Calu3 (cell line): ENCODE data around the gene SLC1A7. TPM values are rescaled to one million over a fixed set of nuclear protein-coding genes. Genes with fewer than 3 reads are reported as not detected.
A peak's percentile ranks its signal among the peaks of the same experiment; 100 is the strongest.

ENCODE experiments used
- BruUV-seq: library from RNA; stranded (reverse); fragments of 400-500 nt; replicated peaks from 2 replicates; lab custom pipeline; 2021; lab: Mats Ljungman, UMichigan
- CTCF ChIA-PET: fragments of 300-600 bp; sonication (Branson Sonifier 250); formaldehyde crosslinking; loops from one replicate; lab custom pipeline; 2022; ENCODE audit warnings: antibody characterized with exemption; lab: Charles Lee
- DNase-seq: peaks from one replicate; pipeline ENCODE4 v3.0.0; 2022
- H3K27ac Mint-ChIP-seq: one replicate; pipeline ENCODE4 v1.8.0; 2022; ENCODE audit warnings: mixed read lengths; ENCODE audit not compliant: unreplicated experiment
- H3K27me3 Mint-ChIP-seq: one replicate; pipeline ENCODE4 v1.8.0; 2022; ENCODE audit warnings: mixed read lengths; ENCODE audit not compliant: unreplicated experiment
- H3K36me3 Mint-ChIP-seq: one replicate; pipeline ENCODE4 v1.8.0; 2022; ENCODE audit warnings: mild to moderate bottlenecking, moderate library complexity, mixed read lengths; ENCODE audit not compliant: insufficient read depth, unreplicated experiment
- H3K4me1 Mint-ChIP-seq: one replicate; pipeline ENCODE4 v1.8.0; 2022; ENCODE audit warnings: mild to moderate bottlenecking, low read depth, mixed read lengths; ENCODE audit not compliant: unreplicated experiment
- H3K4me3 Mint-ChIP-seq: one replicate; pipeline ENCODE4 v1.8.0; 2022; ENCODE audit warnings: mild to moderate bottlenecking, low read depth, moderate library complexity, mixed read lengths; ENCODE audit not compliant: unreplicated experiment
- H3K9me3 Mint-ChIP-seq: one replicate; pipeline ENCODE4 v1.8.0; 2022; ENCODE audit warnings: low read depth, mixed read lengths; ENCODE audit not compliant: unreplicated experiment
- CTCF ChIP-seq: fragments of 200-600 bp; IDR thresholded peaks from one replicate; pipeline ENCODE4 v1.8.0; 2022; ENCODE audit warnings: antibody characterized with exemption; ENCODE audit not compliant: unreplicated experiment
- intact Hi-C: fragments of 100-400 bp; cut with micrococcal nuclease; formaldehyde crosslinking; loops from one replicate; pipeline ENCODE4 v1.10.0; 2022; ENCODE audit not compliant: unreplicated experiment
- total RNA-seq: library from RNA; stranded (reverse); gene quantifications from 2 replicates; pipeline ENCODE4 v1.2.3, GENCODE V29; 2022

The SLC1A7 gene
- total RNA-seq, 1 experiment from 2014 or later, result not detected

GRCh38 chr1:53182716-53183094 is 40.3 kb upstream of the SLC1A7 start:
- Mint-ChIP-seq H3K36me3 (no peaks in the 10 kb centered on the region), H3K4me3 (no peak overlapping the region), H3K9me3 (no peaks in the 10 kb centered on the region), H3K4me1 (no peaks in the 10 kb centered on the region), H3K27me3 (peaks cover 16% of the 10 kb centered on the region), H3K27ac (no peak overlapping the region)
- no peak for DNase-seq
- intact Hi-C loops, result loop anchor here (2.0 to 10.0 kb wide), 4 partner anchors 168 to 482 kb away; partner anchors contain the start of gene ECHDC2
- TF ChIP-seq CTCF, result no peak
- CTCF ChIA-PET, result interaction anchor here (0.7 to 1.0 kb wide), 2 partner anchors 37 to 38 kb away, joined by 3 read pairs; no protein-coding TSS in a partner anchor
- BruUV-seq, result no TSS peak

DNA sequence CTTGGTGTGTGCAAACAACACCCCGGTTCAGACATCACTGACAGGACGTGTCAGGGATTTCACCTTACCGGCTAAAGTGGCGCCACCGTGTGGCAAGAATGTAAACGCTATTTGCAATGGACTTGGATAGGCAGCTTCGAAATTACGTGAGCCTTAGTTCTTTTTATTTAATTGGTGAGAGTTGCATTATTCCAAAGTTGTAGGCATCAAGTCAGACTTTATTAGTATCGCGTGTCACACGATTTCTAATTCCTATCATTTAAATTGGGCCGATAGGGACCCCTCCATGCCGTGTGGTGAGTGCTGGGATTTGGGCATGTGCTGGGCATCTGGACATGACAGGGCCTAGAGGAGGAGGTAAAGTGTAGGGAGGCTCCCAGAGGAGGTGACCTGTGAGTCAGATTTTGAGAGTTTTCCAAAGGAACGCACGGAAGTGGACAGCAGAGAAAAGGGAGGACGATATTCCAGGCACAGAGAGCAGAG is 39.7 kb upstream of the SLC1A7 start:
- Mint-ChIP-seq H3K4me3 (no peak overlapping the region), H3K9me3 (no peaks in the 10 kb centered on the region), H3K27me3 (peaks cover 11% of the 10 kb centered on the region), H3K4me1 (peaks cover 3% of the 10 kb centered on the region), H3K36me3 (no peaks in the 10 kb centered on the region), H3K27ac (no peak overlapping the region)
- peak; percentile 84 for DNase-seq
- intact Hi-C loops, result loop anchor here (2.0 to 10.0 kb wide), 4 partner anchors 167 to 481 kb away; partner anchors contain the start of gene ECHDC2
- TF ChIP-seq CTCF, result peak; percentile 80
- CTCF ChIA-PET, result interaction anchor here (0.7 to 1.0 kb wide), 3 partner anchors 27 to 37 kb away, joined by 3 read pairs; no protein-coding TSS in a partner anchor
- no TSS peak for BruUV-seq

- Mint-ChIP-seq H3K27ac (no peak overlapping the region), H3K4me1 (peaks cover 15% of the 10 kb centered on the region), H3K9me3 (no peaks in the 10 kb centered on the region), H3K4me3 (no peak overlapping the region), H3K36me3 (no peaks in the 10 kb centered on the region), H3K27me3 (no peaks in the 10 kb centered on the region)
- no peak for TF ChIP-seq CTCF
- no TSS peak for BruUV-seq
- CTCF ChIA-PET, result no interaction called here
- intact Hi-C loops, result loop anchor here (5.0 to 10.0 kb wide), 2 partner anchors 166 to 259 kb away; partner anchors contain the start of gene ECHDC2
- DNase-seq, result no peak
Measured at GRCh38 chr1:53180951-53181350, 38.5 kb upstream of the SLC1A7 start.

GRCh38 chr1:53180226-53180625 is 37.8 kb upstream of the SLC1A7 start:
- CTCF ChIA-PET, result interaction anchor here (0.6 kb wide), 1 partner anchor 1511 kb away, joined by 11 read pairs; no protein-coding TSS in a partner anchor
- Mint-ChIP-seq H3K9me3 (no peaks in the 10 kb centered on the region), H3K36me3 (no peaks in the 10 kb centered on the region), H3K27ac (no peak overlapping the region), H3K4me1 (peaks cover 22% of the 10 kb centered on the region), H3K27me3 (no peaks in the 10 kb centered on the region), H3K4me3 (no peak overlapping the region)
- no peak for TF ChIP-seq CTCF
- intact Hi-C loops, result loop anchor here (5.0 to 10.0 kb wide), 2 partner anchors 165 to 258 kb away; partner anchors contain the start of gene ECHDC2
- no peak for DNase-seq
- BruUV-seq, result no TSS peak
